CD4-positive, alpha-beta T cell treated with Interleukin-1 beta for 1 hour (primary cell): ENCODE data around the gene SLC25A21.
"Not testable (repeated sequence)": the region's sequence is repeated elsewhere in the genome, so short reads cannot be mapped to it uniquely, and the experiment has no call there.

Experiments
- DNase-seq, 2 donors: peaks; one replicate each; pipeline ENCODE4 v3.0.0-alpha.2; 2020 to 2022

SLC25A21 gene

DNA sequence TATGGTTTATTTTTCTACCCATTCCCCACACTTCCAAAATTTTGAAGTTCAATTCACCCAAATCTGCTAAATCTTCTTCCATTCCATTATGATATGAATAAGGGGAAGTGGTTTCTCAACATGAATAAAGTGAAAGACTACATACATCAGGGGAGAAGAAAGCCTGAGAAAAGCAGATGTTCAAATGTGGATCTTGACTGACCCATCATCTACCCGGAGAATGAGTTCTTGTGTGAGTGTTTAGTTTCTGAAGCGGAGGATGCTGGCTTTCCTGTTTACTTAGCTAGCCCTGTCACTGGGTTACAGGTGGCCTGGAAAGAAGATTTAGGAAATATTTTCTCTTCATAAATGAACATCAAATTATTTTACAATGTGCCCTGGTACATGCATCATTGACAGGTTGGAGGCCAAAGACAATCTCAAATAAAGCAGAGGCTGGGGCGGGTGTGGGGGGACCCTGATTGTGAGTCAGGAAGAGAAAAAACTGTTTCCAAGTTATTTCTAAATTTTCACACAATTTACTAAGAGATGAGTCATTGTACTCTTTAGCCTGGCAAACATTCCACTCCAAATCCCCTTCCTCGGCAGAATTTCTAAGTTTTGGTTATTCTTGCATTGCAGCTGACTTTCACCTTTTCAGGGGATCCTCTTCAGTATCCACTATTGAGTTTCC is 135.6 kb downstream of the SLC25A21 start:
- DNase-seq: no peak

DNA sequence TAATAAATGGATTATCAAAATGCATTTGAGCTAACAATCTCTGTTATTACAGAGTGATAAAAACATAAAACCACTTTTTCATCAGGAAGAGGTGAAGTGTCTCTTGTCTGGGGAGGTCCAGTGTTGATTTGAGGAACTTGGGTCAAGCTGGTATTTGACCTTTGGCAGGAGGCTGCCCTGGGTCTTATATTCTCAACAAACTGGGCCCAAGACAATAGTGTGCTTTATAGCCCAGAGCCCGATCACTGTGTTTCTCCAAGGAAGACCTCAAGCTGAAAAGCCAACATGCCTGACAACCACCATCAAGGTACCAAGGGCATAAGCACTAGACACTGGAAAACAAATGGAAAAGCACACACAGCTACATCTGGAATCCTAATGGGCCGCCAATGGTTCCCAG is 137.0 kb downstream of the SLC25A21 start:
- DNase-seq: no peak

DNA sequence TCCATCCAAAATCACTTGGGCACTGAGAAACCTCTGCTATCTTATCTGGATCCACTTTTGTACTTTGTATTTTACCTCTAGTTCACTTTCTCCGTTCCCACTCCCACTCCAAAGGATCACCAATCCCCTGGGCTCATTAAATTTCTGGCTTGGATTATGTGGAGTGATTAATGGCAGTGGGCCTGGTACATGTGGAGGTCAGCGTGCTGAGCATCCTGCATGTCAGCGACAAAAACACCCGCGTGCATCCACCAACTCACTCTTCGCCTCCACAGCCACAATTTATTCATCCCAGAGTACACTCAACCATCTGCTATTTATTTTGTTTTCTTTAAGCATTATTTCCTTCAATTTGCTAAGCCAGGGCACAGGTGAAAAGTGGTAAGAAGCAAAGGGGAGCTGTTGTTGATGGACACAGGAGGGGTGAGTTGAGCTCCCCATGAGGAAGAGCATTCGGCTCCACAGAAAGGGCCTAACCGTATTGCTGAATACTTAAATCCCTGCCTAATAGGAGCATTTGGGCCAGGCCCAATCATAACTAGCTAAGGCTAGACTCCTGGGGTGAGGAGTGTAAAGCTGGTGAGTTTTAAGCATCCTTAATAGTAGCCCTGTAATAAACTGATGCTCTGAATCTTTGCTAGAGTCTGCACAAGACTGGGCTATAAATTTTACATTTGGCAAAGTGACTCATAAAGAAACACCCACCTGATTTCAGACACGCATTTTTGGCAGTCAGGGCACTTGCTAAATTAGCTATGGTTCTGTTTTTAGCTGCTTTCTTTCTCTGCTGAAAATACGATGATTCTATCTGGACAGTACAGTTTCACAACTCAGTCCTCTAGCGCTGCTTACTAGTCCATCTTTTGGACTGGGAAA is 137.8 kb downstream of the SLC25A21 start:
- no peak for DNase-seq

DNA sequence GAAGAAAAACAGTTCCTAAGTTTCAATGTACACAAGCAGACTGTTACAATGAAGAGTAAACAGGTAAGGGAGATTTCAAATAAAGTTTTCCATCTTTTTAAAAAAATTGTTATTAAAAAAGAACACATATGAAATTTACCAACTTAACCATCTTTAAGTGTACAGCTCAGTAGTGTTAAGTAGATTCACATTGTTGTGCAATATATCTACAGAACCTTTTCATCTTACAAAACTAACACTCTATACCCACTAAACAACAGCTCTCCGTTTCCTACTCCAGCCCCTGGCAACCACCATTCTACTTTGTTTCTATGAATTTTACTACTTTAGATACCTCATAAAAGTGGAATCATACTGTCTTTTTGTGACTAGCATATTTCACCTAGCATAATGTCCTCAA is 139.5 kb downstream of the SLC25A21 start:
- no peak for DNase-seq

DNA sequence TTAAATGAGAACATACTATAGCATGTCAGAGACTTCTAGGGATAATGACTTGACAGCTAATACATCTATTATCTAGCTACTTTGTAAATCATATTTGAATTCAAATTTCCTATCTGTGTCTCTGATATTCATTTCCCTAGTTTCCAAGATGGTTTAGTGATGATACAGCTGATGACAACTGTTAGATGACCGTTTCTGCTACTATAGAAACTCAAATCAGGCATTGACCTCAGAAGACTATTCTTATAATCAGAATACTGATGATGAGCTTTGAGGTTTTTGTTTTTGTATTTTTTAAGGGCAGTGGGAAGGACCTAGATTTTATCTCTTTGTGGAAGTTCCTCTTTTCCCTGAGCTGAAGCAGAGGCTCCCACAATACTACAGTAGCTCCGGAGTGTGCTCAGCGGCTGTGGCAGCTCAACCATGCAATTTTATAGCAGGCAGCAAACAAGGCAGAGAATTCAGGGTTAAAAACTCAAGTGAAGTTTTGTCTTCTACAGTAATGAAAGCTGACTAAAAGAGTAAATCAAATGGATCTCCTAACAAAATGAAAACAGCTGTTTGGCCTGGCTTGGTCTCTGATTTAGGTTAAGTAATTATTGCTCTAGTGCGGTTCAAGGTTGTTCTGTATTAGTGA is 145.1 kb downstream of the SLC25A21 start:
- DNase-seq: no peak

DNA sequence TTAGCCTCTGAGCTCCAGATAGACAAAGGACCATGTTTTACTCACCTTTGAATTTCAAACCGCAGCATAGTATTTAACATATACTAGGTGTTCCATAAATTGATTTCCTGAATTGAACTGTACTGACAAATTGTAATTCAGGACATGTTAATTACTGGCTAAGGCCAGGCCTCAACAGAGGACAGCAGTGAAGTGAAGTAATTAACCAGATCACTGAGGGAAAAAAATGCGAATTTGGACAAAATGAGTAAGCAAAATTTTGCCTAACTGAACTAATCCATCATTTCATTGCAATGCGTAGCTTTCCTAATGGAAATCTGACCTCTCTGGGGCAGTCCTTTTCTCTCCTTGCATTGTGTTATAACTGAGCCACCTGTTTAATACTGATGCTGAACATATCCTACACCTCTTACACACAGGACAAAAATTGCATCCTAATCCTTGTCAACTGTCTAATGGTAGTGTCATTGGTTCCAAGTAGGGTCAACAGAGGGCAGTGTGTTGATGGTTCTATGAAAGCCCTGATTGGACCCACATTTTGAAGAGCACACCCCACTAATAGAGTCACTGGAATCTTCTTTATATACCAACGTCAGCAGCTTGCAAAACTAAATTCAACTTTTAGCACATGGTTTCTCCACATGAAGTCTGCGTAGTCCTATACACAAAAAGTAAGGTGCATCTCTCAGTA is 148.4 kb downstream of the SLC25A21 start:
- no peak for DNase-seq

DNA sequence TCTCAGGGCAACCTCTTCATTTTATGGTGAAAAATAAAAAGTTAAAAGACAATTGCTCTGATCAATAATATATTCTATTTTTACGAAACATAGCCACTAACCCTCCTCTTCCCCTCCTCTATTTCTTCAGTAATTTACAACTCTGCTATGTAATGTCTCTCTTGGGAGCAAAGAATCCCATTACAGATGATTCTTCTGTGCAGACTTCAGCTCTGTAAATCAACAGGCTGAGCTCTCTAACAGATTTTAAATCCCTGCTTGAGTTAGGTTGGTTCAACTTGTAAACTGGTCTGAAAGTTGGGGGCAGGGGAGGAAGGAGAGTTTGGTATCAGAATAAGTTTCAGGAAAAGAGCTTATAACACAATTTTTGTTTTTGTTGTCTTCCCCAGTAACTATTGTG is 151.0 kb downstream of the SLC25A21 start:
- no peak for DNase-seq

DNA sequence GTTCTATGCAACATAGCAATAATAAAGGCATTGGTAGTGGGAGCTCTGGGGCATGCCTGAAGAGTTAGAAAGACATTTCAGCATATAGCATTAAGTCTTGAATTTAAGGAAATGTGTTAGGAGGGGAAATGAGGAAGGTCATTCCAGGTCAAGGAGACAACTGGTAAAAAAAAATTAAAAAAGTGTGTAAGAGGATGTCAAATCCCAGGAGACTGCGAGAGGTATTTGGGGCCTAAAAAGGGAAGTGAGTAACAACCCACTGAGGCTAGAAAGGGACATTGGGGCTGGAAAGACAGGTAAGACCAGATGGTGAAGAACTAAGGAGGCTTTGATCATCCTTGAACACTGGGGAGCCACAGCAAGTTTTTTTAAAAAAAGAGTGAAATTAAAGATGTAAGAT is 152.9 kb downstream of the SLC25A21 start:
- DNase-seq: no peak

DNA sequence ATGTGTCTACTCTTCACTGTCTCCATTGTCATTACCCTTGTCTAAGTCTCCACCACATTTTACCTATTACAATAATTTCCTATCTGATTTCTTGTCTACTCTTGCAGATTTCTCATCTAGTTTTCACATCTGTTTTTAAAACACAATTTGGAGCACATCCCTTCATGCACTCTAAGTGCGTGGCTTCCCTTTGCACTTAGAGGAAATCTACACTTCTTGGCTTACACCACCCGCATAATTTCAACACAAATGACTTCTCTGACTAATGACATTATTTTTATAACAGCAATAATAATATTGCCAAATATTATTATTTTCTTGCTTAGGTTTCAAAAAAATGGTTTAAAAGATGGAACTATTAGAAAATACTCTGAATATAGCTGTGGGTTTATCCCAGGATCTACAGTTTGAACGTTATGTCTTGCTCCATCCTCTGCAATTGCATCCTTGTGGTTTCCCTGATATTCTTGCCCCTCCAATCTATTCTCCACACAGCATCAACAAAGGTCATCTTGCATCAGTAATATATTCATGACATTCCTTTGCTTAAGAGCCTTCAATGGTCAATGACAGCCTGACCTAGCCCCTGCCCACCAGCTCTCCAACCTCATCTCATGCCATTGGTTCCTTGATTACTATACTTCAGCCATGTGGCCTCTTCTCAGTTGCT is 153.7 kb downstream of the SLC25A21 start:
- no peak for DNase-seq

DNA sequence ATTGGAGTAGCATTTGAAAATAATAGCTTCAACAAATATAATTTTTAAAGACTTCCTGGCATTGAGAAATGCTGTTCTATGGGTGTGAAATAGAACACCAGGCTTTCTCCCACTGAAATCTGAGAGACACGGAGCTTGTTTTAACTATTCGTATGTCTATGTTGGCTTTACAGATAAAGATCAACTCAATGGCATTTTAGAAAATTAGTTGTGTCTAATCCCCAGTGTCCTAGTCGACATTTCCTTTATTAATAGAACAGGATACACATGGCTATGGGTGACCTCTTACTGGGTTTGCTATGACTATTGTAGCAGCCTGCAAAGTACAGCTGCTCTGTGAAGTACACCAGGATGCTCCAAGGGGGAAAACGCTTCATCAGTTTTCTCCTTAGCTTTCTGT is 159.3 kb downstream of the SLC25A21 start:
- no peak for DNase-seq

DNA sequence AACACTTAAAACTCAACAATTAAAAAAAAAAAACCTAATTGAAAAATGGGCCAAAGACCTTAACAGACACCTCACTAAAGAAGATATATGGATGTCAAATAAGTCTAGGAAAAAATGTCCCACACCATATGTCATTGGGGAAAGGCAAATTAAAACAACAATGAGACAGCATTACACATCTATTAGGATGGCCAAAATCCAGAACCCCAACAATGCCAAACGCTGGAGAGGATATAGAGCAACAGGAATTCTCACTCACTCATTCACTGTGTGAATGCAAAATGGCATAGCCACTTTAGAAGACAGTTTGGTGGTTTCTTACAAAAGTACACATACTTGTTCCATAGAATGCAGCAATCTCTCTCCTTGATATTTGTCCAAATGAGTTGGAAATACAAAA is 173.7 kb downstream of the SLC25A21 start:
- no peak for DNase-seq

DNA sequence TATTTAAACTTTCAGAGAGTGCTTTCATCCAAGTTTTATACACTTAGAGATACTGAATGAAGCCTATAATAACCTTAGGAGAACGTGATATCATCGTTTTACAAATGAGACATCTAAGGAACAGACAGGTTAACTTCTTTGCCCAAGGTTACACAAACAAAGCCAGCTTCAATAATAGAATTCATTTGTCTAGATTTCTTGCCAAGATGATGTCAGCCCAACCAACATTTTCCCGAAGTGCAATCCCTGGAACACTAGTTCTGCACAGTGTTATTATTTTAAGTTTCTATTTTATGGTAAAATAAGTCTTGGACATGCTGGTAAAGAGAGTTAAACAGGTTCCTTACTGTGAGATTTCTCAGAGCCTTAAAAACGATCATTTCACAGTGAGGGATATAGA is 174.6 kb downstream of the SLC25A21 start:
- no peak for DNase-seq

DNA sequence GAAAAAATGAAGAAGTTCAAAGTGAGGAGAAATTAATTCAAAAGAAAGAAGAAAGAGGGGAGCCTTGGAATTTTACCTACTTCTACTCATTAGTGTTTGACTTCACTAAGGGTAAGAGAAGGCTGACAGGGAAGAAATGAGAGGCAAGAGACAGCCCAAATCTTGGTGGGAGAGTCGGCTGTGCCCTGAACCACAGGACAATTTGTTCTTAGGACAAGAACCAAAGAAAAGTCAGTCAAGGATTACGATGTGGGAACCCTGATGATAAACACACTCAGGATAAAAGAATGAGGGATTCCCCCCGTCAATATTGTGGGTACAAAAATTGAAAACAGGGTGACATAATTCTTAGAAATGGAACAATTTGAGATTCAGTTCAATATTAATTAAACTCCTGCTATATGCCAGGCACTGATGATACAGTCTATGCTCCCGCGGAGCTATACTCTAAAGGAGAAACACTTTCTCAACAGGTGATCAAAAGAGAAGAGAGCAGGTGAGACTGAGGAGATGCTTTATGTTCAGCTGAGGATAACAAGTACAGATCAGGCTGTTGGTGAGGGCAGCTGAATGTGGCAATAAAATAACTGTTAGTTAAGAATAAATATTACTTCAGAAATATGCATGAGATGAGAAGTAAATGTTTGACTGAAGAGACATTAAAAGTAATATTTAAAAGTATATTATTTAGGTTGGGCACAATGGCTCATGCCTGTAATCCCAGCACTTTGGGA is 175.4 kb downstream of the SLC25A21 start:
- no peak for DNase-seq

DNA sequence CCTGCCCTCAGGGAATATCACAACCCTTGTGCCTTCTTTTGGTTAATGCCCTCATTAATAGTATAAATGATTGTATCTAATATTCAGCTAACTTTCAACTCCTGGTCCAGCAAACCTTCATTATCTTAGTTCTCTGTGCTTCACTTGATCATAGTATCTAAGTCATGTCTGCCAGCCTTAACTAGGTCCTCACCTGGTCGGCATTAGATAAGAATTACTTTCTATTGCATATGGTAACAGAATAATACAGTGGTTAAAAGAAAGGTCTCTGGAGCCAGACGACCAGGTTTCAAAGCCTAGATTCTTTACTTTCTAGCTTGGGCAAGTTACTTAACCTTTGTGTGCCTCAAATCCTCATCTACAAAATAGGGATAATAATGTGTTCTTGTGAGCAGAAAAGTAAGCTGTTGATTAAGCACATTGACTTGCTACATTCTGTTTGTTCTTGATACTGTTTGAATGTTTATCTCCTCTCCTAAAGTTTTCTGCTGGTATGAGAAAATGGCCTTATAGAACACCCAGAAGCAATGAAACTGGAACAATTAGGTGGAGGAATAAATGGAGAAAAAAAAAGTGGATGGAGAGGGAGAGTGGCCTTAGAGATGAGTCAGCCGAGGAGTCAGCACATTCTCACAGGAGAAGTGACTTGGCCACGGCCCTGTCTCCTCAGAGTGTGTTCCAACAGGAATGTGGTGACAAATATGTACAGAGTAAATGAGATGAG is 176.1 kb downstream of the SLC25A21 start:
- no peak for DNase-seq

DNA sequence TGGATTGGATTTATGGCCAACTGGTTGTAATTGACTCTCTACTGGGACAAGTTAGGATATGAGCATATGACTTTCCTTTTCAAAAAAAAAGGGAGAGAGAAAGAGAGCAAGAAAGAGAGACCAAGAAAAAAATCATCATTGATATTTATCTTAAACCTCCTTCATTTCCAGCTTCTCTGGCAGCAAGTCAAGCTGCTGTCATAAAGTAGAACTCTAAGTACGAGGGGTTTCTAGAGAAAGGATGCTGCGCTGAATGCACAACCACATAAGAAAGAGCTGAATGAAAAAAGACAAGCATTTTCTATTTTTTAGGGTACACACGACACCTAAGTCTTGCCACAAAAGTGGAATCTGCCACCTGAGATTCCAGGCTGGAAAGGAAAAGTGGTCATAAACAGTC is 182.6 kb downstream of the SLC25A21 start:
- no peak for DNase-seq

DNA sequence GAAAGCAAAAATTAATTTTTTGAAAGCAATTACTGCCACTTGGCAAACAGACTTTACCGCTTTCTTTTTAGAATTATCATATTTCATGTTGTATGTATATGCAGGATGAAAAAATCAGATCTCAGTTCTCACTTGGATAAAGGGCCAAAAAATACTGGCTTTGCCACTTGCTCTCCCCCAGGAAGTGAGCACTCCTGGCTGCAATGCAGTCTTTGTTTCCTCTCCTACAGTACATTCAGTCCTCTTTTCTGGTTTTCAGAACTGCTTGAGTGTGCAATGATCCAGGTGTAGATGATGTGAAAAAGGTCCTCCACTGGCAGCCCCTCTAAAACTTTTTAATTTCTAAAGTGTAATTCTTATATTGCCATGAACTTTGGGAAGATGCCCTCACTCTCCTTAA is 183.4 kb downstream of the SLC25A21 start:
- DNase-seq: no peak

DNA sequence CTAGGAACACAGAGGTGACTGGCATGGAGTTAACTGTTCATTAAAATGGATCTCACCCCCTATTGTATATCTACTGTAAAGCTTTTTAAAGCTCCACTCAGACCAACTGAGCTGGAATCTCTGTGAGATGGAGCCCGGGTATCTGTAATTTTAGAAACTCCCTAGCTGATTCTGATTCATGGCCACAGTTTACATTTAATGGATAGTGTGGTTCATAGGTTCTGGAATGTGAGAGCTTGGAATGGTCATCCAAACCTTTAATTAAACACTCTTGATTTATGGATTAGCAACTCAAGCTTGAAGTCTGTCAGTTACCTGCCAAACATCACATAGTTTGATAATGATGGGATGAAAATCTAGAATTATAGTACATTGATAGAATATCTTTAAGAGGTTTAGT is 183.8 kb downstream of the SLC25A21 start:
- DNase-seq: no peak

DNA sequence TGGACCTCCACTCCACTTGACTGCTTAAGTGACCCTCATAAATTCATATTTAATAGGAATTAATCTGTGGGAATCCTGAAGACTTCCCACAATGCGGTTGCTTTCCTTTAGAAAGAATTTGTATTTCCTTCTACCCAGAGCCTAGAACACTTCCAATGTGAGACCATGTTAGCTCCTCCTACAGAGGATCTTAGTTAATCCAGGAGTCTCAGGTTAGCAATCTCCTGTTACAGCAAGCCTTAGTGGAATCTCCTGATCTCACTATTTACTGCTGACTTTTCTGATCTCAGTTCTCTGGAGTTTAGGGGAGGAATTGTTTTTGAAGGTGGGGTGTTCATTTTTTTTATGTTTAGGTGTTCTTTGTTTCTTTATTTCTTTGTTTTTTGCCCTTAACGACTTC is 186.0 kb downstream of the SLC25A21 start:
- no peak for DNase-seq

DNA sequence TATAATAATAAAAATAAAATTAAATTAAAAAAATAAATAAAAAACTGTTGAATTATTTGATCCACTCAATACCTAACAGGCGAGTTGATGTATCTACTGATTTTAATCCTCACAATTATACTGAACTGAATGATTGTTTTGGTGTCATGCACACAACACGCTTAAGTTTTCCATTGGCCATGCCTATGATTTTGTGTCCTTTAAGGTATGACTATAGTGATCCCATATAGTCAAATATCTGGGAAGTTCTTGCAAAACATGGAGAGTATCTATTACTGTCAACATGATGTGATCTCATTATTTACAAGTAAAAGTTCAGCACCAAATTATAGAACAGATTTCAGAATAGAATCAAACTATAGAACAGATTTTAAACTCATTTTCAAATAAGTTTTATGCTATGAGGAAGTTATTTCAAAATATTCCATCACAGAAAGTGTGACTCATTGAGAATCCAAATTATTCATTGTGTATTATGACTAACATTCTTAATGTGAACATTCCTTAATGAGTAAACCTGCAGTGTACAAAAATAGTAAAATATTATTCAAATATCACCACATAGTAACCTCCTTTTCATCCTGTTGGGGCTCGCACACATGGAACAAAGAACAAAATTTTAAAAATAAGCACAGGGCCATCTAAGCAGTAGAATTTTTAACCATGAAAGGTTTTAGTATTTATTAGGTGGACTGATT is 190.4 kb downstream of the SLC25A21 start:
- DNase-seq: no peak

DNA sequence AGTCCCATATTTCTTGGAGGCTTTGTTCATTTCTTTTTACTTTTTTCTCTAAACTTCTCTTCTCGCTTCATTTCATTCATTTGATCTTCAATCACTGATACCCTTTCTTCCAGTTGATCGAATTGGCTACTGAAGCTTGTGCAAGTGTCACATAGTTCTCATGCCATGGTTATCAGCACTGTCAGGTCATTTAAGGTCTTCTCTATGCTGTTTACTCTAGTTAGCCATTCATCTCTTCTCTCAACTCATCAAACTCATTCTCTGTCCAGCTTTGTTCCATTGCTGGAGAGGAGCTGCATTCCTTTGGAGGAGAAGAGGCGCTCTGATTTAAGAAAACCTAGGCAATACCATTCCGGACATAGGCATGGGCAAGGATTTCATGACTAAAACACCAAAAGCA is 192.0 kb downstream of the SLC25A21 start:
- not testable (repeated sequence) for DNase-seq

DNA sequence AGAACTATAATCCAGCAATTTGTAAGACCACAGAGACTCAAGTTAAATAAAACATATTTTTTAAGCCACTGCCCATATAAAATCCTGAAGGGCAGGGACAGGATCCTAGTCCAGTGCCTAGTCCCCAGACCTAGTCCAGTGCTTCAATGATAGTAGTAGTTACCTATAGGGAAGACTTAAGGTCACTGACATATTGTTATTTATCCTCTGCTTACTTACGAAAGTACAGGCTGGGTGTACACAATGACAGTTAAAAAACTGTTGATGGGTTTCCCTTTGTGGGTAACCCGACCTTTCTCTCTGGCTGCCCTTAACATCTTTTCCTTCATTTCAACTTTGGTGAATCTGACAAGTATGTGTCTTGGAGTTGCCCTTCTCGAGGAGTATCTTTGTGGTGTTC is 192.5 kb downstream of the SLC25A21 start:
- no peak for DNase-seq
